HepG2 (cell line): ENCODE measurements around the gene WNT1. TPM values are rescaled to one million over a fixed set of nuclear protein-coding genes. Genes with fewer than 3 reads are reported as not detected.

ENCODE experiments used
- CEBPB ChIP-seq: IDR thresholded peaks from 2 replicates; pipeline ENCODE4 v1.6.1; 2011; ENCODE audit warnings: low read depth, low read length, improper control_type of control experiment, borderline replicate concordance
- E2F1 ChIP-seq: sonication (generic); formaldehyde crosslinking; IDR thresholded peaks from 2 replicates; pipeline ENCODE4 v1.5.0; 2020; ENCODE audit warnings: missing genetic modification reagents
- HMGXB3 ChIP-seq: sonication (generic); formaldehyde crosslinking; IDR thresholded peaks from 2 replicates; pipeline ENCODE4 v1.4.0; 2020; ENCODE audit warnings: missing genetic modification reagents, borderline replicate concordance
- KDM2A ChIP-seq: sonication (generic); formaldehyde crosslinking; IDR thresholded peaks from 2 replicates; pipeline ENCODE4 v1.4.0; 2020; ENCODE audit warnings: low read depth, missing genetic modification reagents, borderline replicate concordance
- PHF8 ChIP-seq: sonication (generic); formaldehyde crosslinking; IDR thresholded peaks from 2 replicates; pipeline ENCODE4 v1.5.0; 2020; ENCODE audit warnings: missing genetic modification reagents
- RERE ChIP-seq: IDR thresholded peaks from 2 replicates; pipeline ENCODE4 v1.6.1; 2016; ENCODE audit warnings: low read depth, missing genetic modification reagents, missing compliant biosample characterization
- STAG1 ChIP-seq: sonication (generic); formaldehyde crosslinking; IDR thresholded peaks from 2 replicates; pipeline ENCODE4 v1.4.0; 2020; ENCODE audit warnings: missing genetic modification reagents
- TBX3 ChIP-seq: fragments of 450-650 bp; IDR thresholded peaks from 2 replicates; pipeline ENCODE4 v1.6.1; 2017; ENCODE audit warnings: antibody characterized with exemption, mild to moderate bottlenecking, inconsistent platforms, borderline replicate concordance
- ZBTB34 ChIP-seq: sonication (generic); formaldehyde crosslinking; IDR thresholded peaks from 2 replicates; pipeline ENCODE4 v1.8.0; 2022; ENCODE audit warnings: mild to moderate bottlenecking, missing genetic modification reagents
- ZNF275 ChIP-seq: sonication (generic); formaldehyde crosslinking; IDR thresholded peaks from 2 replicates; pipeline ENCODE4 v1.8.0; 2022; ENCODE audit warnings: missing genetic modification reagents, mild to moderate bottlenecking, inconsistent platforms, borderline replicate concordance
- ZNF496 ChIP-seq: sonication (generic); formaldehyde crosslinking; IDR thresholded peaks from 2 replicates; pipeline ENCODE4 v1.8.1; 2023; ENCODE audit warnings: mild to moderate bottlenecking, moderate library complexity, missing genetic modification reagents; ENCODE audit not compliant: insufficient replicate concordance
- ZSCAN29 ChIP-seq: sonication (generic); formaldehyde crosslinking; conservative IDR thresholded peaks from 2 replicates; pipeline ENCODE4 v1.4.0; 2020; ENCODE audit warnings: mild to moderate bottlenecking, missing genetic modification reagents
- polyA plus RNA-seq, 8 experiments: library from polyadenylated mRNA; depleted of rRNA in 3 of 8; stranded (reverse) in 7 of 8; unstranded in 1 of 8; fragments of >200 nt; fragmentation: Illumina TruSeq in 4 of 8; extraction: Trizol in 4 of 8; gene quantifications; 2 replicates each; pipeline versions ENCODE4 v1.2.1 to v1.2.3, GENCODE V29; 2011 to 2016; ENCODE audit warnings: low read depth in 4 of 8, missing spikeins in 1 of 8, mixed read lengths in 1 of 8; ENCODE audit not compliant: insufficient read depth in 1 of 8
- total RNA-seq, 5 experiments: library from RNA; depleted of rRNA; stranded (reverse); fragments of >200 nt; fragmentation: Illumina TruSeq; extraction: Trizol; gene quantifications; 2 replicates each; pipeline ENCODE4 v1.2.3, GENCODE V29; 2016; ENCODE audit warnings: low read depth in 1 of 5

Gene WNT1
- total and polyA plus RNA-seq, 2 of the 13 experiments (the other 11 are each of a cell fraction or from before 2014, with no cell fraction given): not detected

GRCh38 chr12:49018261-49019119 lies 40.4 kb downstream of the WNT1 start, which contains the start of gene PRKAG1 (continued):
- TF ChIP-seq ZBTB34 (CRISPR knock-in tag) (no peak), RERE (CRISPR knock-in tag) (no peak; the same call in 1 of the 2 replicates), STAG1 (0 out of 2 replicates have a peak, but pooled peaks have one; percentile 8), ZNF275 (CRISPR knock-in tag) (0 out of 2 replicates have a peak, but pooled peaks have one; percentile 42), CEBPB (no peak), E2F1 (CRISPR knock-in tag) (no peak; the same call in 1 of the 2 replicates), ZSCAN29 (CRISPR knock-in tag) (no peak), ZNF496 (CRISPR knock-in tag) (no peak), TBX3 (no peak), HMGXB3 (CRISPR knock-in tag) (no peak; the same call in 1 of the 2 replicates), KDM2A (CRISPR knock-in tag) (peak; percentile 100), PHF8 (CRISPR knock-in tag) (peak; percentile 82)
